ENCODE measurements around the gene MAPK8IP3.

Gene MAPK8IP3

GRCh38 chr16:1705688-1706385, at the start of gene MAPK8IP3:
MAPK8IP3 (plus strand) TSS chr16:1706195; CDS start chr16:1706340, 145 bp downstream.
- DNase-seq: peak; percentile 88 to 89

GRCh38 chr16:1656808-1657617, 49.0 kb upstream of the MAPK8IP3 start:
- DNase-seq: no peak

- DNase-seq: no peak
Measured at GRCh38 chr16:1657841-1658240, 48.2 kb upstream of the MAPK8IP3 start.

- no peak for DNase-seq
Measured at GRCh38 chr16:1659031-1659430, 47.0 kb upstream of the MAPK8IP3 start.

GRCh38 chr16:1661826-1662225, 44.2 kb upstream of the MAPK8IP3 start:
- no peak for DNase-seq

- no peak for DNase-seq
Measured at GRCh38 chr16:1662543-1662942, 43.5 kb upstream of the MAPK8IP3 start.

GRCh38 chr16:1665829-1666228, 40.2 kb upstream of the MAPK8IP3 start:
- DNase-seq: no peak

GRCh38 chr16:1666316-1666715, 39.7 kb upstream of the MAPK8IP3 start:
- no peak for DNase-seq

GRCh38 chr16:1667271-1667670, 38.7 kb upstream of the MAPK8IP3 start:
- no peak for DNase-seq

- no peak for DNase-seq
Measured at GRCh38 chr16:1667916-1668315, 38.1 kb upstream of the MAPK8IP3 start.

GRCh38 chr16:1668612-1669319, 37.2 kb upstream of the MAPK8IP3 start:
- no peak for DNase-seq

- no peak for DNase-seq
Measured at GRCh38 chr16:1669698-1670097, 36.3 kb upstream of the MAPK8IP3 start.

GRCh38 chr16:1670371-1670770, 35.6 kb upstream of the MAPK8IP3 start:
- no peak for DNase-seq

- no peak for DNase-seq
Measured at GRCh38 chr16:1670866-1671265, 35.1 kb upstream of the MAPK8IP3 start.

GRCh38 chr16:1673424-1674151, 32.4 kb upstream of the MAPK8IP3 start:
- DNase-seq: no peak

- DNase-seq: no peak
Measured at GRCh38 chr16:1674306-1674705, 31.7 kb upstream of the MAPK8IP3 start.

- DNase-seq: no peak
Measured at GRCh38 chr16:1674751-1675664, 31.0 kb upstream of the MAPK8IP3 start.

GRCh38 chr16:1676661-1677060, 29.3 kb upstream of the MAPK8IP3 start:
- no peak for DNase-seq

- DNase-seq: no peak
Measured at GRCh38 chr16:1677339-1677738, 28.7 kb upstream of the MAPK8IP3 start.

GRCh38 chr16:1677942-1678499, 28.0 kb upstream of the MAPK8IP3 start, which contains the start of gene JPT2:
JPT2 (plus strand) TSS chr16:1678279; CDS start chr16:1678313, 34 bp downstream.
- peak; percentile 94 for DNase-seq

GRCh38 chr16:1678500-1679098, 27.4 kb upstream of the MAPK8IP3 start:
- DNase-seq: peak; percentile 49 to 50

All from activated CD4-positive, alpha-beta T cell treated with anti-CD3 and anti-CD28 coated beads, Interleukin-2, amount 50 U/mL, for 4 hours (primary cell).